H1 (cell line): Measurements from ENCODE around the gene PANX2. TPM values are rescaled to one million over a fixed set of nuclear protein-coding genes. Genes with fewer than 3 reads are reported as not detected.

Source experiments
- CHD1 ChIP-seq: IDR thresholded peaks from 2 replicates; pipeline ENCODE4 v1.6.1; 2012; ENCODE audit warnings: low read depth, low read length, improper control_type of control experiment
- E2F6 ChIP-seq: IDR thresholded peaks from 2 replicates; pipeline ENCODE4 v1.6.1; 2012; ENCODE audit warnings: inconsistent platforms
- FOSL1 ChIP-seq: IDR thresholded peaks from 2 replicates; pipeline ENCODE4 v1.6.1; 2011; ENCODE audit warnings: mild to moderate bottlenecking, low read depth, low read length, moderate library complexity; ENCODE audit not compliant: insufficient read depth
- RBBP5 ChIP-seq: IDR thresholded peaks from 2 replicates; pipeline ENCODE4 v1.7.1; 2012; ENCODE audit warnings: low read depth, mild to moderate bottlenecking, inconsistent platforms, low read length, moderate library complexity, borderline replicate concordance
- SAP30 ChIP-seq: fragments of 300-600 bp; sonication (generic); IDR thresholded peaks from 2 replicates; pipeline ENCODE4 v1.7.1; 2012; ENCODE audit warnings: low read length, moderate library complexity, mild to moderate bottlenecking, inconsistent platforms; ENCODE audit not compliant: insufficient read depth, insufficient replicate concordance
- SIRT6 ChIP-seq: IDR thresholded peaks from one replicate; pipeline ENCODE4 v1.7.1; 2012; ENCODE audit warnings: low read length, inconsistent platforms
- TEAD4 ChIP-seq: IDR thresholded peaks from 2 replicates; pipeline ENCODE4 v1.6.1; 2012; ENCODE audit warnings: low read depth, low read length, inconsistent platforms, mixed read lengths
- USF2 ChIP-seq: IDR thresholded peaks from 2 replicates; pipeline ENCODE4 v1.6.1; 2011; ENCODE audit warnings: low read length, improper control_type of control experiment
- polyA plus RNA-seq, 7 experiments: library from polyadenylated mRNA; depleted of rRNA in 3 of 7; stranded (reverse) in 5 of 7; unstranded in 2 of 7; fragments of >200 nt in 5 of 7; fragments of 200-250 nt in 2 of 7; gene quantifications; 1 replicate in 5 of 7; 2 replicates in 1 of 7; 4 replicates in 1 of 7; pipeline versions ENCODE4 v1.2.1 to v1.2.3, GENCODE V29; 2011 to 2013; ENCODE audit warnings: missing spikeins in 2 of 7, mixed read lengths in 2 of 7
- total RNA-seq: library from RNA; stranded (reverse); fragmentation: NEBNext Ultra II Directional; extraction: Animal tissue kit (Norgen Biotek cat#: 25700); gene quantifications from 2 replicates; pipeline ENCODE4 v1.2.1, GENCODE V29; 2021

PANX2 gene
- total and polyA plus RNA-seq, 2 of the 8 experiments (the other 6 are each of a cell fraction or from before 2014, with no cell fraction given): 3.5 to 5.0 TPM

- TF ChIP-seq USF2: no peak
- no peak for TF ChIP-seq E2F6
- no peak for TF ChIP-seq CHD1
- no peak for TF ChIP-seq SIRT6
- no peak for TF ChIP-seq TEAD4
- TF ChIP-seq FOSL1: no peak
- no peak for TF ChIP-seq SAP30
- no peak for TF ChIP-seq RBBP5
- TF ChIP-seq, all 59 proteins: peak for 0
Measured at GRCh38 chr22:50190941-50191741, 20.6 kb downstream of the PANX2 start (continued).
